ENCODE measurements around the gene CAMTA1. TPM values are rescaled to one million over a fixed set of nuclear protein-coding genes. Genes with fewer than 3 reads are reported as not detected.

Gene CAMTA1
- polyA plus RNA-seq, 1 of the 3 experiments (the other 2 are of a cell fraction) = 63.1 TPM

GRCh38 chr1:7810395-7810794 lies 1025.1 kb downstream of the CAMTA1 start:
- CTCF ChIA-PET = no interaction called here
- H2AFZ ChIP-seq (ENCODE audit: low read depth) = no peak overlapping the region
- WGBS (ENCODE audit: low lambda C conversion rate) = 39% methylated on average over 7 of the region's 7 CpGs
- H3K79me2 ChIP-seq (ENCODE audit: insufficient read depth) = no peaks in the 10 kb centered on the region
- no peak overlapping the region for H3K4me2 ChIP-seq
- no peak overlapping the region for H3K9ac ChIP-seq
- H3K9me2 ChIP-seq = no peaks in the 10 kb centered on the region
- H3F3A ChIP-seq (replicated peaks; ENCODE audit: insufficient read depth) = peaks cover 15% of the 10 kb centered on the region
- peak overlapping the region in 1 of 2 experiments; percentile 26; a peak in 1 of 4 replicates for H3K27ac ChIP-seq (ENCODE audit: low read depth in 2 of 2, low read length in 1 of 2)
- H3K4me3 ChIP-seq (ENCODE audit: low read depth in 2 of 2, low read length in 1 of 2) = no peak overlapping the region
- TF ChIP-seq RXRA (IDR thresholded peaks at IDR 0.05; ENCODE audit: borderline replicate concordance, low read depth) (peak; percentile 37; the same call in 1 of the 2 replicates), RAD21 (IDR thresholded peaks at IDR 0.05; ENCODE audit: low read length) (no peak), JUND (IDR thresholded peaks at IDR 0.05) (peak; percentile 73), FOSL2 (IDR thresholded peaks at IDR 0.05; ENCODE audit: borderline replicate concordance, low read depth) (peak; percentile 94), PBX3 (IDR thresholded peaks at IDR 0.05) (peak; percentile 68)
- H3K9me3 ChIP-seq = 0 out of 2 replicates have a peak, but pooled peaks cover 11% of the 10 kb centered on the region
- H4K20me1 ChIP-seq (ENCODE audit: insufficient read depth) = no peaks in the 10 kb centered on the region
- POLR2A ChIA-PET = no interaction called here
- no peak for DNase-seq
- H3K36me3 ChIP-seq (replicated peaks in 1 of 2; ENCODE audit: control insufficient read depth in 1 of 2, insufficient read depth in 2 of 2, low read length in 1 of 2) = peaks cover 47 to 67% of the 10 kb centered on the region in 2 experiments
- no peaks in the 10 kb centered on the region for H3K27me3 ChIP-seq (ENCODE audit: insufficient read depth)
- no peaks in the 10 kb centered on the region for H3K4me1 ChIP-seq (ENCODE audit: control insufficient read depth in 1 of 2, insufficient read depth in 2 of 2, low read depth in 1 of 2, low read length in 1 of 2)

GRCh38 chr1:7811476-7811875 lies 1026.2 kb downstream of the CAMTA1 start:
- no peaks in the 10 kb centered on the region for H3K79me2 ChIP-seq (ENCODE audit: insufficient read depth)
- H3K9me2 ChIP-seq = no peaks in the 10 kb centered on the region
- no peaks in the 10 kb centered on the region for H3K27me3 ChIP-seq (ENCODE audit: insufficient read depth)
- H3K4me1 ChIP-seq (ENCODE audit: control insufficient read depth in 1 of 2, insufficient read depth in 2 of 2, low read depth in 1 of 2, low read length in 1 of 2) = no peaks in the 10 kb centered on the region
- no peak overlapping the region for H2AFZ ChIP-seq (ENCODE audit: low read depth)
- ChIA-PET CTCF (interaction anchor here (0.8 kb wide), 1 partner anchor 92 kb away, joined by 3 read pairs; no protein-coding TSS in a partner anchor), POLR2A (no interaction called here)
- H4K20me1 ChIP-seq (ENCODE audit: insufficient read depth) = no peaks in the 10 kb centered on the region
- no peak for DNase-seq
- H3F3A ChIP-seq (replicated peaks; ENCODE audit: insufficient read depth) = peaks cover 17% of the 10 kb centered on the region
- WGBS (ENCODE audit: low lambda C conversion rate) = 94% methylated on average over 4 of the region's 6 CpGs
- no peak overlapping the region for H3K4me3 ChIP-seq (ENCODE audit: low read depth in 2 of 2, low read length in 1 of 2)
- no peak overlapping the region for H3K4me2 ChIP-seq
- H3K9ac ChIP-seq = no peak overlapping the region
- H3K9me3 ChIP-seq = 0 out of 2 replicates have a peak, but pooled peaks cover 11% of the 10 kb centered on the region
- TF ChIP-seq YY1 (IDR thresholded peaks at IDR 0.05; ENCODE audit: low read depth) = no peak
- TF ChIP-seq ZBTB33 (IDR thresholded peaks at IDR 0.05; ENCODE audit: borderline replicate concordance, low read depth) = no peak
- TF ChIP-seq MAX (IDR thresholded peaks at IDR 0.05; ENCODE audit: low read depth) = no peak
- TF ChIP-seq NFIC (IDR thresholded peaks at IDR 0.05; ENCODE audit: borderline replicate concordance) = no peak
- no peak for TF ChIP-seq POLR2AphosphoS5 (IDR thresholded peaks at IDR 0.05; ENCODE audit: low read depth, low read length)
- TF ChIP-seq SMC3 (IDR thresholded peaks at IDR 0.05; ENCODE audit: low read depth, low read length) = no peak
- no peak for TF ChIP-seq RFX5 (IDR thresholded peaks at IDR 0.05; ENCODE audit: low read length)
- TF ChIP-seq USF2 (IDR thresholded peaks at IDR 0.05; ENCODE audit: borderline replicate concordance, low read depth, low read length) = no peak
- TF ChIP-seq EZH2phosphoT487 (IDR thresholded peaks at IDR 0.05; ENCODE audit: borderline replicate concordance, low read depth) = no peak
- H3K36me3 ChIP-seq (replicated peaks in 1 of 2; ENCODE audit: control insufficient read depth in 1 of 2, insufficient read depth in 2 of 2, low read length in 1 of 2) = peaks cover 37 to 65% of the 10 kb centered on the region in 2 experiments
- no peak overlapping the region for H3K27ac ChIP-seq (ENCODE audit: low read depth in 2 of 2, low read length in 1 of 2)
